ENCODE measurements around the gene MMP2. TPM values are rescaled to one million over a fixed set of nuclear protein-coding genes. Genes with fewer than 3 reads are reported as not detected.

MMP2 gene
- total and polyA plus RNA-seq, 2 of the 8 experiments (the other 6 are each of a cell fraction or from before 2014, with no cell fraction given), result 33.6 to 58.2 TPM

GRCh38 chr16:55503726-55504550, 24.9 kb downstream of the MMP2 start:
- no peak overlapping the region for H3K4me2 ChIP-seq (ENCODE audit: insufficient read depth in 1 of 2, low read depth in 2 of 2, low read length in 2 of 2)
- H3K27me3 ChIP-seq (replicated peaks in 1 of 4; ENCODE audit: control insufficient read depth in 3 of 4, extremely low read depth in 1 of 4, insufficient read depth in 3 of 4, low read length in 3 of 4), result no peaks in the 10 kb centered on the region
- H4K91ac ChIP-seq (replicated peaks; ENCODE audit: insufficient read length, low read length), result no peak overlapping the region
- no peak overlapping the region for H3K18ac ChIP-seq (ENCODE audit: extremely low read depth, low read length)
- no peak overlapping the region for H2BK120ac ChIP-seq (replicated peaks; ENCODE audit: low read depth, low read length)
- H3K4ac ChIP-seq (replicated peaks; ENCODE audit: insufficient read length, low read depth, low read length), result no peak overlapping the region
- DNase-seq (ENCODE audit: low read depth in 1 of 2, low spot score in 2 of 2), result no peak
- no peak overlapping the region for H2BK15ac ChIP-seq (ENCODE audit: low read length)
- ChIA-PET CTCF (ENCODE audit: partially characterized antibody) (interaction anchor here (0.6 to 7.2 kb wide), 7 partner anchors 11 to 766 kb away, joined by 3 to 47 read pairs (median 8); partner anchors contain the start of gene MMP2), POLR2A (ENCODE audit: partially characterized antibody) (no interaction called here)
- no peaks in the 10 kb centered on the region; a peak in 1 of 8 replicates for H3K36me3 ChIP-seq (ENCODE audit: control insufficient read depth in 2 of 4, insufficient read depth in 4 of 4, low read length in 3 of 4)
- no peak overlapping the region for H3K56ac ChIP-seq (replicated peaks; ENCODE audit: insufficient read length, low read depth, low read length)
- H3K4me1 ChIP-seq (replicated peaks in 1 of 4; ENCODE audit: control insufficient read depth in 3 of 4, insufficient read depth in 4 of 4, low read length in 3 of 4), result 0 out of 7 replicates have a peak, but pooled peaks cover 0 to 2% (median 0%) of the 10 kb centered on the region in 4 experiments
- no peak overlapping the region for H2BK20ac ChIP-seq (ENCODE audit: low read length)
- no peak for TF ChIP-seq KDM1A (IDR thresholded peaks at IDR 0.05; ENCODE audit: borderline replicate concordance, low read length)
- no peak overlapping the region for H4K8ac ChIP-seq (ENCODE audit: extremely low read depth, insufficient read depth, low read length)
- H4K5ac ChIP-seq (ENCODE audit: insufficient read length, low read depth, low read length), result no peak overlapping the region
- H2BK5ac ChIP-seq (ENCODE audit: low read depth, low read length), result no peak overlapping the region
- no peak overlapping the region for H2AK5ac ChIP-seq (ENCODE audit: low read depth, low read length)
- 94% methylated on average over 7 of the region's 8 CpGs; no CpG with 5 or more reads in 1 of the 2 experiments for WGBS, 2 experiments (ENCODE audit: extremely low coverage in 1 of 2, insufficient coverage in 1 of 2, insufficient read length in 1 of 2, insufficient replicate concordance in 2 of 2, low coverage in 1 of 2, low lambda C conversion rate in 2 of 2, missing lambda C conversion rate in 1 of 2)
- FAIRE-seq, result no peak
- H2AFZ ChIP-seq (ENCODE audit: low read length), result no peak overlapping the region
- no peak overlapping the region for H3K27ac ChIP-seq (ENCODE audit: low read depth, low read length)
- H3K79me1 ChIP-seq (ENCODE audit: low read depth, low read length), result no peaks in the 10 kb centered on the region
- no peak overlapping the region for H3K9ac ChIP-seq (replicated peaks in 1 of 4; ENCODE audit: extremely low read depth in 1 of 4, low read depth in 3 of 4, low read length in 3 of 4)
- H2BK12ac ChIP-seq (ENCODE audit: low read depth, low read length), result no peak overlapping the region
- no peaks in the 10 kb centered on the region for H3K79me2 ChIP-seq (ENCODE audit: control insufficient read depth in 1 of 2, insufficient read depth in 2 of 2, low read length in 2 of 2)
- H3K23me2 ChIP-seq (ENCODE audit: low read depth, low read length), result no peaks in the 10 kb centered on the region
- H3K9me3 ChIP-seq (ENCODE audit: insufficient read depth in 2 of 2, low read depth in 1 of 2, low read length in 1 of 2), result no peaks in the 10 kb centered on the region
- no peak overlapping the region for H3K4me3 ChIP-seq (ENCODE audit: extremely low read depth in 1 of 4, insufficient read depth in 2 of 4, low read depth in 3 of 4, low read length in 4 of 4)
- H4K20me1 ChIP-seq (replicated peaks in 1 of 2; ENCODE audit: control insufficient read depth in 1 of 2, insufficient read depth in 2 of 2, low read length in 2 of 2), result no peaks in the 10 kb centered on the region
- no peak overlapping the region for H3K23ac ChIP-seq (ENCODE audit: insufficient read length)
- no peak overlapping the region for H3K14ac ChIP-seq (ENCODE audit: insufficient read length)
